T-helper 2 cell treated with Interferon-gamma antibody and Interleukin-4, amounts not matched to agents 5 μg/mL and 100 μg/mL, for 36 hours (primary cell): ENCODE data around the gene HPS4.

Source experiments
- DNase-seq: peaks from one replicate; pipeline ENCODE4 v3.0.0; 2021; ENCODE audit warnings: low spot score
- H3K27ac Mint-ChIP-seq: one replicate; pipeline ENCODE4 v1.8.0; 2021; ENCODE audit warnings: mild to moderate bottlenecking, mixed read lengths
- H3K27me3 Mint-ChIP-seq: one replicate; pipeline ENCODE4 v1.8.0; 2021; ENCODE audit warnings: low read depth, mixed read lengths
- H3K36me3 Mint-ChIP-seq: one replicate; pipeline ENCODE4 v1.8.0; 2021; ENCODE audit warnings: low read depth, mixed read lengths
- H3K4me1 Mint-ChIP-seq: one replicate; pipeline ENCODE4 v1.8.0; 2021; ENCODE audit warnings: low read depth, mixed read lengths
- H3K4me3 Mint-ChIP-seq: one replicate; pipeline ENCODE4 v1.8.0; 2022; ENCODE audit warnings: mild to moderate bottlenecking, moderate library complexity, mixed read lengths
- H3K9me3 Mint-ChIP-seq: one replicate; pipeline ENCODE4 v1.8.0; 2021; ENCODE audit warnings: mixed read lengths

Gene HPS4

GRCh38 chr22:26436903-26437515 is 46.6 kb downstream of the HPS4 start:
- DNase-seq: no peak
- no peak overlapping the region for H3K27ac Mint-ChIP-seq
- H3K4me3 Mint-ChIP-seq: no peak overlapping the region
- no peaks in the 10 kb centered on the region for H3K27me3 Mint-ChIP-seq
- peaks cover 31% of the 10 kb centered on the region for H3K4me1 Mint-ChIP-seq
- H3K9me3 Mint-ChIP-seq: no peaks in the 10 kb centered on the region
- H3K36me3 Mint-ChIP-seq: peaks cover 31% of the 10 kb centered on the region

GRCh38 chr22:26435327-26436093 is 48.1 kb downstream of the HPS4 start:
- no peak for DNase-seq
- Mint-ChIP-seq H3K4me3 (peak overlapping the region; percentile 7), H3K9me3 (no peaks in the 10 kb centered on the region), H3K36me3 (peaks cover 31% of the 10 kb centered on the region), H3K27ac (peak overlapping the region; percentile 62), H3K27me3 (no peaks in the 10 kb centered on the region), H3K4me1 (peaks cover 45% of the 10 kb centered on the region)

- Mint-ChIP-seq H3K27me3 (no peaks in the 10 kb centered on the region), H3K36me3 (peaks cover 31% of the 10 kb centered on the region), H3K9me3 (no peaks in the 10 kb centered on the region), H3K4me1 (peaks cover 51% of the 10 kb centered on the region), H3K4me3 (no peak overlapping the region), H3K27ac (no peak overlapping the region)
- no peak for DNase-seq
Measured at GRCh38 chr22:26433805-26434204, 49.8 kb downstream of the HPS4 start.

- Mint-ChIP-seq H3K9me3 (no peaks in the 10 kb centered on the region), H3K4me3 (peak overlapping the region; percentile 48), H3K36me3 (peaks cover 29% of the 10 kb centered on the region), H3K4me1 (peaks cover 54% of the 10 kb centered on the region), H3K27me3 (no peaks in the 10 kb centered on the region), H3K27ac (peak overlapping the region; percentile 67)
- no peak for DNase-seq
Measured at GRCh38 chr22:26432619-26433311, 50.8 kb downstream of the HPS4 start.

GRCh38 chr22:26431261-26431995 is 52.2 kb downstream of the HPS4 start:
- Mint-ChIP-seq H3K27me3 (peaks cover 6% of the 10 kb centered on the region), H3K36me3 (peaks cover 26% of the 10 kb centered on the region), H3K4me3 (peak overlapping the region; percentile 89), H3K9me3 (no peaks in the 10 kb centered on the region), H3K4me1 (peaks cover 58% of the 10 kb centered on the region), H3K27ac (peak overlapping the region; percentile 91)
- DNase-seq: no peak

GRCh38 chr22:26430600-26430999 is 53.0 kb downstream of the HPS4 start:
- Mint-ChIP-seq H3K4me3 (peak overlapping the region; percentile 89), H3K27ac (peak overlapping the region; percentile 91), H3K4me1 (peaks cover 52% of the 10 kb centered on the region), H3K27me3 (peaks cover 13% of the 10 kb centered on the region), H3K36me3 (peaks cover 23% of the 10 kb centered on the region), H3K9me3 (no peaks in the 10 kb centered on the region)
- DNase-seq: peak; percentile 12

GRCh38 chr22:26429458-26430286 is 53.9 kb downstream of the HPS4 start:
- DNase-seq: no peak
- peaks cover 17% of the 10 kb centered on the region for H3K27me3 Mint-ChIP-seq
- peak overlapping the region; percentile 91 for H3K27ac Mint-ChIP-seq
- H3K36me3 Mint-ChIP-seq: peaks cover 15% of the 10 kb centered on the region
- peaks cover 44% of the 10 kb centered on the region for H3K4me1 Mint-ChIP-seq
- peak overlapping the region; percentile 89 for H3K4me3 Mint-ChIP-seq
- no peaks in the 10 kb centered on the region for H3K9me3 Mint-ChIP-seq

GRCh38 chr22:26428515-26429457 is 54.8 kb downstream of the HPS4 start, which contains the start of gene ASPHD2:
Gene ASPHD2 (plus strand): TSS chr22:26429260. CDS start chr22:26433616, 4,356 bp downstream.
- H3K36me3 Mint-ChIP-seq: peaks cover 9% of the 10 kb centered on the region
- H3K9me3 Mint-ChIP-seq: peaks cover under 1% of the 10 kb centered on the region
- peak within 1 kb of the TSS; percentile 98 for H3K4me3 Mint-ChIP-seq
- peak within 1 kb of the TSS; percentile 100 for H3K27ac Mint-ChIP-seq
- peak; percentile 85 for DNase-seq
- H3K4me1 Mint-ChIP-seq: peaks cover 44% of the 10 kb centered on the region
- peaks cover 21% of the 10 kb centered on the region for H3K27me3 Mint-ChIP-seq

GRCh38 chr22:26426924-26427323 is 56.7 kb downstream of the HPS4 start:
- Mint-ChIP-seq H3K27ac (peak overlapping the region; percentile 88), H3K4me3 (peak overlapping the region; percentile 53), H3K27me3 (peaks cover 22% of the 10 kb centered on the region), H3K36me3 (peaks cover 2% of the 10 kb centered on the region), H3K9me3 (peaks cover 12% of the 10 kb centered on the region), H3K4me1 (peaks cover 35% of the 10 kb centered on the region)
- DNase-seq: no peak

- Mint-ChIP-seq H3K4me1 (no peaks in the 10 kb centered on the region), H3K27ac (no peak overlapping the region), H3K9me3 (peaks cover 10% of the 10 kb centered on the region), H3K36me3 (no peaks in the 10 kb centered on the region), H3K4me3 (no peak overlapping the region), H3K27me3 (peaks cover 23% of the 10 kb centered on the region)
- no peak for DNase-seq
Measured at GRCh38 chr22:26418620-26419019, 65.0 kb downstream of the HPS4 start.

- Mint-ChIP-seq H3K27me3 (peaks cover 26% of the 10 kb centered on the region), H3K36me3 (no peaks in the 10 kb centered on the region), H3K4me3 (no peak overlapping the region), H3K27ac (no peak overlapping the region), H3K4me1 (no peaks in the 10 kb centered on the region), H3K9me3 (no peaks in the 10 kb centered on the region)
- DNase-seq: no peak
Measured at GRCh38 chr22:26417406-26417805, 66.2 kb downstream of the HPS4 start.

GRCh38 chr22:26416670-26417276 is 66.8 kb downstream of the HPS4 start:
- Mint-ChIP-seq H3K4me3 (no peak overlapping the region), H3K4me1 (no peaks in the 10 kb centered on the region), H3K36me3 (no peaks in the 10 kb centered on the region), H3K27ac (no peak overlapping the region), H3K27me3 (peaks cover 23% of the 10 kb centered on the region), H3K9me3 (no peaks in the 10 kb centered on the region)
- DNase-seq: no peak
